GM06990 (cell line): ENCODE data around the gene FHIT.

ENCODE experiments used
- DNase-seq: peaks from one replicate; pipeline ENCODE4 v3.0.0-alpha.2; 2011; ENCODE audit not compliant: insufficient read length; ENCODE audit errors: extremely low read depth
- H3K27me3 ChIP-seq: replicated peaks from 2 replicates; pipeline ENCODE4 v1.6.0; 2011; ENCODE audit warnings: low read length; ENCODE audit not compliant: control insufficient read depth, insufficient read depth
- H3K36me3 ChIP-seq: 2 replicates; pipeline ENCODE4 v1.5.1; 2011; ENCODE audit warnings: low read length; ENCODE audit not compliant: control insufficient read depth, insufficient read depth
- H3K4me3 ChIP-seq: replicated peaks from 2 replicates; pipeline ENCODE4 v1.5.1; 2011; ENCODE audit warnings: low read depth, mild to moderate bottlenecking, control low read depth, low read length
- TF ChIP-seq, protein P1 (sequence below): IDR thresholded peaks from 2 replicates; pipeline ENCODE4 v1.5.1; 2011; ENCODE audit warnings: low read length, control low read depth, mild to moderate bottlenecking, inconsistent platforms; ENCODE audit not compliant: insufficient read depth, poor library complexity, severe bottlenecking

The FHIT gene

DNA sequence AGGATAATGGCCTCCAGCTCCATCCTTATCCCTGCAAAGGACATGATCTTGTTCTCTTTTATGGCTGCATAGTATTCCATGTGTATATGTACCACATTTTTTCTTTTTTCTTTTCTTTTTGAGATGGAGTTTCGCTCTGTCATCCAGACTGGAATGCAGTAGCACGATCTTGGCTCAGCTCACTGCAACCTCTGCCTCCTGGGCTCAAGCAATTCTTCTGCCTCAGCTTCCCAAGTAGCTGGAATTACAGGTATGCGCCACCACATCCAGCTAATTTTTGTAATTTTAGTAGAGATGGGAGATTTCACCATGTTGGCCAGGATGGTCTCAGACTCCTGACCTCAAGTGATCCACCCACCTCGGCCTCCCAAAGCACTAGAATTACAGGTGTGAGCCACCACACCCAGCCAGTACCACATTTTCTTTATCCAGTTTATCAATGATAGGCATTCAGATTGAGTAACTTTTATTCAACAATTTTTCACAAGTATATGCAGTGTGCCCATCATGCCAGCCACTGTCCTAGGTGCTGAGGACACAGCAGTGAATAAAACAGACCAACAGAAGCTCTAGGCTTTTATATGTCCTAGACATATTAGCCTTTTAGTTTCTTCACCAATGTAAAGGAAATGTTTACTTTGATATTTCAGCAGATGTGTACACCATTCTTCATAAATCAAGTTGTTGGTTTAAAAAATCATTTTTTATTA is 815.2 kb downstream of the FHIT start:
- Histone ChIP-seq H3K36me3 (no peaks in the 10 kb centered on the region), H3K4me3 (no peak overlapping the region), H3K27me3 (no peaks in the 10 kb centered on the region)
- TF ChIP-seq, protein P1, sequence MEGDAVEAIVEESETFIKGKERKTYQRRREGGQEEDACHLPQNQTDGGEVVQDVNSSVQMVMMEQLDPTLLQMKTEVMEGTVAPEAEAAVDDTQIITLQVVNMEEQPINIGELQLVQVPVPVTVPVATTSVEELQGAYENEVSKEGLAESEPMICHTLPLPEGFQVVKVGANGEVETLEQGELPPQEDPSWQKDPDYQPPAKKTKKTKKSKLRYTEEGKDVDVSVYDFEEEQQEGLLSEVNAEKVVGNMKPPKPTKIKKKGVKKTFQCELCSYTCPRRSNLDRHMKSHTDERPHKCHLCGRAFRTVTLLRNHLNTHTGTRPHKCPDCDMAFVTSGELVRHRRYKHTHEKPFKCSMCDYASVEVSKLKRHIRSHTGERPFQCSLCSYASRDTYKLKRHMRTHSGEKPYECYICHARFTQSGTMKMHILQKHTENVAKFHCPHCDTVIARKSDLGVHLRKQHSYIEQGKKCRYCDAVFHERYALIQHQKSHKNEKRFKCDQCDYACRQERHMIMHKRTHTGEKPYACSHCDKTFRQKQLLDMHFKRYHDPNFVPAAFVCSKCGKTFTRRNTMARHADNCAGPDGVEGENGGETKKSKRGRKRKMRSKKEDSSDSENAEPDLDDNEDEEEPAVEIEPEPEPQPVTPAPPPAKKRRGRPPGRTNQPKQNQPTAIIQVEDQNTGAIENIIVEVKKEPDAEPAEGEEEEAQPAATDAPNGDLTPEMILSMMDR, result no peak
- DNase-seq, result no peak

DNA sequence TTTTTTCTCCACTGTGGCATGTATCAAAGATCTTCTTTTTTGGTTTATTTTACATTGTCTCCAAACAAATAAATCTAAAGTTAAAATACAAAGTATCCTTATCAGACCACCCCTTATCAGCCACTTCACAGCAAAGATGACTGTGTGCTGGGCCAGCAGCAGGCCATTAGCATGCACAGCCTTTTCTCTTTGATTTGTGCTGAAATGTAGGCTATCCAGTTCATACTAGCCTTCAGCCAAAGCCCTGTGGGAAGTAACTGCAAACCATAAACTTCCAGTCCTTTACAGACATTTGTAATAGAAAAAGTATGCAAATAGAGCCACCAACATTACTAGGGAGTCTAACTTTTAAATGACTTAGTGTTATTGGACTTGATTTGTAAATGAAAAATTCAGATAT is 816.3 kb downstream of the FHIT start:
- no peak for DNase-seq
- no peaks in the 10 kb centered on the region for H3K27me3 ChIP-seq
- H3K36me3 ChIP-seq, result no peaks in the 10 kb centered on the region
- TF ChIP-seq, protein P1, result no peak
- H3K4me3 ChIP-seq, result no peak overlapping the region

DNA sequence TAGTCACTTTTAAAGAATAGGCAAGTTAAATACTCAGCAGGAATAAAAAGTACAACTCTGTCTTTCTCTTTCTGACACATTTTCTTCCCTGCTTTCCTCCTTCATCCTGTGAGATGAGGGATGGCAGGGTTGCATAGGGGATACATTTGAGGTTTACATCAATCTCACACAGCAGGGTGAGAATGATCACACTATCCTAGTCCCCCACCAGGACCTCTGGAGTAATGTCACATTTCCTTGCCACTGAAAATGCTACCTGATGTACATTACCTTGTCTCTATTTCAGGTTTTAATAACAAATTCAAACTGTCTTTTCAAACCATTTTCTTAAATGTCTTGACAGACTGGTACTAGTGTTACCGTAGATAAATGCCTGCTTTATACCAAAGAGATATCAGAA is 816.9 kb downstream of the FHIT start:
- no peaks in the 10 kb centered on the region for H3K27me3 ChIP-seq
- H3K36me3 ChIP-seq, result no peaks in the 10 kb centered on the region
- DNase-seq, result no peak
- no peak overlapping the region for H3K4me3 ChIP-seq
- TF ChIP-seq, protein P1, result no peak

DNA sequence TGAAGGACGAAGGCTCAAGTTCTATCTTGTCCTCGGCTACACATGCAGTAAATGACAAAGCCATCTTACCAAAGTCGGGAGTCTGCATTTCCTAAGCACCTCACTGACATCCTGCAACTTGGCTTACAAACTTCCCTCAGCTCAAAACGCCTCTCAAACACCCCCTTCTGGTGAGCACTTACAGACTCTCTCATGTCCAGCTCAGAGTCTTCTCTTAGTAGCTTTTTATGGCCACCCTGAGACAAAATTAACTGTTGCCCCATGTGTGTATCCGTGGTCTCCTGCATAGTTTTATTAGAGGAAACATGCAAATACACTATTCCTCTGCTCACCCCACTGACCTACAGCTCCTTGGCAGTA is 819.7 kb downstream of the FHIT start:
- H3K27me3 ChIP-seq, result no peaks in the 10 kb centered on the region
- TF ChIP-seq, protein P1, result no peak
- no peak for DNase-seq
- no peak overlapping the region for H3K4me3 ChIP-seq
- no peaks in the 10 kb centered on the region for H3K36me3 ChIP-seq

DNA sequence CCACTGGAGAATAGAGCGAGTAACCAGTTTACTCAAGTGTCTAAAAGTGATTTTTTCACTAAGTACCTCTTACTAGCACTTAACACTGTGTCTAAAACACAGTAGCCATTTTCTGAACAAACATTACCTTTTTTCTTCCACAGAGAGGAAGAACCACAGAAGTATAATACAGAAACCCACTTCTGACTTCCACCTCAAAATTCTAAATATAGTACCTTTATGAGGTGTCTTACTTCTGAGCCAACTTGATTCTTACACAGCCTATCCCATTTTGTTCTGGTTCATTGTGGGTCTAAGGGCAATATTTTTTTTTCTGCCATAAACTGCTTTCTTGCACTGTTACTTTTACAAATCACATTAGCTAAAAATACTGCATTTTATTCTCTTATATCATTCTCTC is 821.0 kb downstream of the FHIT start:
- TF ChIP-seq, protein P1, result no peak
- no peaks in the 10 kb centered on the region for H3K36me3 ChIP-seq
- H3K27me3 ChIP-seq, result no peaks in the 10 kb centered on the region
- no peak overlapping the region for H3K4me3 ChIP-seq
- no peak for DNase-seq

DNA sequence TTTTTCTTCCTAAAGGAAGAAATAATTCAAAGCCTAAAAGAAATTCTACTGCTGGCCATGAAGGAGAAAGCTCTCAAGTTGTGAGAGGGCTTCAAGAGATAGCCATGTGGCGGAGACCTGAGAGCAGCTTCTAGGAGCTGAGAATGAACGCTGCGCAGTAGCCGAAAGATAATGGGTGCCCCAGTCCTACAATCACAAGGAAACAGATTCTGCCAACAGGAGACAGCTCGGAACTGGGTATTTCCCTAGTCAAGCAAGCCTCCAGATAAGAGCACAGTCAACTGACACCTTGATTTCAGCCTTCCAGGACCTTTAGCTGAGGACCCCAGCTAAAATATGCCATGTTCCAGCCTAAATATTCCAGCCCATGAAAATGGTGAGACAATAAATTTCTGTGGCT is 824.1 kb downstream of the FHIT start:
- Histone ChIP-seq H3K4me3 (no peak overlapping the region), H3K27me3 (no peaks in the 10 kb centered on the region), H3K36me3 (no peaks in the 10 kb centered on the region)
- no peak for DNase-seq
- TF ChIP-seq, protein P1, result no peak
